ENCODE measurements around the gene CHID1.

Gene CHID1

GRCh38 chr11:907668-908067 lies 2.9 kb downstream of the CHID1 start:
- DNase-seq, result no peak

- no peak for DNase-seq
These were observed 4.7 kb downstream of the CHID1 start for GRCh38 chr11:905952-906351.

- no peak for DNase-seq
These were observed 6.2 kb downstream of the CHID1 start for GRCh38 chr11:904380-904779.

GRCh38 chr11:901452-902061 lies 9.1 kb downstream of the CHID1 start:
- DNase-seq, result no peak

- no peak for DNase-seq
These were observed 10.1 kb downstream of the CHID1 start for GRCh38 chr11:900545-900944.

- DNase-seq, result no peak
These were observed 10.9 kb downstream of the CHID1 start for GRCh38 chr11:899724-900123.

GRCh38 chr11:898540-899190 lies 11.9 kb downstream of the CHID1 start:
- DNase-seq, result no peak

GRCh38 chr11:898143-898511 lies 12.5 kb downstream of the CHID1 start:
- DNase-seq, result no peak

- DNase-seq, result no peak
These were observed 13.1 kb downstream of the CHID1 start for GRCh38 chr11:897253-898142.

- no peak for DNase-seq
These were observed 15.1 kb downstream of the CHID1 start for GRCh38 chr11:895331-896110.

- no peak for DNase-seq
These were observed 15.9 kb downstream of the CHID1 start for GRCh38 chr11:894575-895201.

- DNase-seq, result no peak
These were observed 17.5 kb downstream of the CHID1 start for GRCh38 chr11:893008-893654.

- no peak for DNase-seq
These were observed 19.6 kb downstream of the CHID1 start for GRCh38 chr11:890794-891540.

GRCh38 chr11:889687-890475 lies 20.7 kb downstream of the CHID1 start:
- DNase-seq, result no peak

GRCh38 chr11:889257-889656 lies 21.4 kb downstream of the CHID1 start:
- DNase-seq, result no peak

- DNase-seq, result no peak
These were observed 22.0 kb downstream of the CHID1 start for GRCh38 chr11:888310-889212.

- DNase-seq, result no peak
These were observed 23.0 kb downstream of the CHID1 start for GRCh38 chr11:887589-887988.

- no peak for DNase-seq
These were observed 24.0 kb downstream of the CHID1 start for GRCh38 chr11:886568-886967.

- DNase-seq, result no peak
These were observed 26.0 kb downstream of the CHID1 start for GRCh38 chr11:884578-885070.

Measured in activated naive CD4-positive, alpha-beta T cell treated with Interleukin-2 at 50 U/mL for 16 hours (primary cell).